Hindlimb muscle (tissue), 1 donor: ENCODE data around the gene MAMDC4. TPM values are rescaled to one million over a fixed set of nuclear protein-coding genes. Genes with fewer than 3 reads are reported as not detected.
A peak's percentile ranks its signal among the peaks of the same experiment; 100 is the strongest.
"Not testable (repeated sequence)": the region's sequence is repeated elsewhere in the genome, so short reads cannot be mapped to it uniquely, and the experiment has no call there.

Experiments used
- DNase-seq: peaks from one replicate; pipeline ENCODE4 v3.0.0-alpha.2; 2013
- polyA plus RNA-seq: library from polyadenylated mRNA; unstranded; fragments of 120-200 nt; gene quantifications from one replicate; pipeline ENCODE4 v1.2.1, GENCODE V29; 2013; ENCODE audit not compliant: insufficient read length

Gene MAMDC4
- polyA plus RNA-seq, result 5.9 TPM

- DNase-seq, result no peak
Observed at GRCh38 chr9:136851941-136852663, at the start of gene MAMDC4. Gene MAMDC4, plus strand, starts transcription at chr9:136852346. Its CDS starts 71 bp downstream, at chr9:136852417.

GRCh38 chr9:136803009-136803550 lies 49.1 kb upstream of the MAMDC4 start:
- DNase-seq, result not testable (repeated sequence)

GRCh38 chr9:136803551-136804508 lies 48.3 kb upstream of the MAMDC4 start:
- no peak for DNase-seq

- no peak for DNase-seq
Observed at GRCh38 chr9:136804509-136805206, 47.5 kb upstream of the MAMDC4 start.

GRCh38 chr9:136805207-136805740 lies 46.9 kb upstream of the MAMDC4 start:
- no peak for DNase-seq

- no peak for DNase-seq
Observed at GRCh38 chr9:136806067-136806466, 46.1 kb upstream of the MAMDC4 start.

GRCh38 chr9:136806631-136807201 lies 45.4 kb upstream of the MAMDC4 start:
- no peak for DNase-seq

GRCh38 chr9:136807281-136808074 lies 44.7 kb upstream of the MAMDC4 start, which contains the start of gene RABL6:
Gene RABL6, plus strand, starts transcription at chr9:136807948. Its CDS starts 249 bp downstream, at chr9:136808197.
- peak; percentile 94 for DNase-seq

- no peak for DNase-seq
Observed at GRCh38 chr9:136808075-136808805, 43.9 kb upstream of the MAMDC4 start.

GRCh38 chr9:136808806-136809158 lies 43.4 kb upstream of the MAMDC4 start:
- no peak for DNase-seq

- no peak for DNase-seq
Observed at GRCh38 chr9:136814725-136815421, 37.3 kb upstream of the MAMDC4 start.

- DNase-seq, result no peak
Observed at GRCh38 chr9:136815422-136815782, 36.7 kb upstream of the MAMDC4 start.

- DNase-seq, result no peak
Observed at GRCh38 chr9:136820971-136821825, 30.9 kb upstream of the MAMDC4 start.

GRCh38 chr9:136821826-136822544 lies 30.2 kb upstream of the MAMDC4 start:
- no peak for DNase-seq

- DNase-seq, result no peak
Observed at GRCh38 chr9:136823136-136824046, 28.8 kb upstream of the MAMDC4 start.

GRCh38 chr9:136824496-136825225 lies 27.5 kb upstream of the MAMDC4 start:
- no peak for DNase-seq
